IMR-90 (cell line): ENCODE measurements around the gene BRME1. TPM values are rescaled to one million over a fixed set of nuclear protein-coding genes. Genes with fewer than 3 reads are reported as not detected.

ENCODE experiments used
- ATAC-seq: fragments of 200-7000 bp; cut with Tn5 transposase; 2 replicates; pipeline ENCODE4 v1.9.1; 2020; ENCODE audit warnings: low read depth, mild to moderate bottlenecking, moderate library complexity
- BruUV-seq: library from RNA; stranded (reverse); fragments of 400-500 nt; replicated peaks from 2 replicates; lab custom pipeline; 2021; lab: Mats Ljungman, UMichigan
- CTCF ChIA-PET: fragments of 300-600 bp; formaldehyde crosslinking; extraction: SDS; loops from one replicate; lab custom pipeline; 2021; ENCODE audit warnings: antibody characterized with exemption; lab: Yijun Ruan, JAX
- POLR2A ChIA-PET: fragments of 300-600 bp; sonication (Branson Sonifier 250); formaldehyde crosslinking; loops from one replicate; lab custom pipeline; 2022; ENCODE audit warnings: antibody characterized with exemption; ENCODE audit not compliant: unreplicated experiment; lab: Charles Lee
- DNase-seq: peaks from one replicate; pipeline ENCODE4 v3.0.0; 2013
- H2AFZ ChIP-seq: replicated peaks from 2 replicates; pipeline ENCODE3; 2013; ENCODE audit warnings: low read length, mild to moderate bottlenecking; ENCODE audit not compliant: poor library complexity
- H2AK5ac ChIP-seq: 2 replicates; pipeline ENCODE4 v1.6.1; 2013; ENCODE audit warnings: low read depth, low read length, inconsistent platforms
- H2AK9ac ChIP-seq: replicated peaks from 2 replicates; pipeline ENCODE3; 2013; ENCODE audit warnings: mild to moderate bottlenecking, low read depth, low read length, moderate library complexity; ENCODE audit not compliant: poor library complexity
- H2BK120ac ChIP-seq: 2 replicates; pipeline ENCODE4 v1.6.1; 2013; ENCODE audit warnings: low read depth, low read length, inconsistent platforms
- H2BK15ac ChIP-seq: 3 replicates; pipeline ENCODE4 v1.6.1; 2013; ENCODE audit warnings: low read depth, low read length, inconsistent platforms
- H2BK20ac ChIP-seq: 2 replicates; pipeline ENCODE4 v1.6.1; 2013; ENCODE audit warnings: low read depth, mild to moderate bottlenecking, inconsistent platforms, low read length, moderate library complexity
- H2BK5ac ChIP-seq: 2 replicates; pipeline ENCODE4 v1.6.1; 2013; ENCODE audit warnings: mild to moderate bottlenecking, low read depth, low read length, inconsistent platforms; ENCODE audit not compliant: poor library complexity, severe bottlenecking
- H3K14ac ChIP-seq: replicated peaks from 2 replicates; pipeline ENCODE4 v1.6.1; 2013; ENCODE audit warnings: low read depth, low read length, inconsistent platforms
- H3K18ac ChIP-seq: 2 replicates; pipeline ENCODE4 v1.6.1; 2013; ENCODE audit warnings: low read depth, low read length, control low read depth
- H3K23ac ChIP-seq: 2 replicates; pipeline ENCODE4 v1.6.1; 2013; ENCODE audit warnings: low read depth, low read length, inconsistent platforms
- H3K27ac ChIP-seq: 2 replicates; pipeline ENCODE4 v1.5.1; 2013; ENCODE audit warnings: mild to moderate bottlenecking, control low read depth, low read length; ENCODE audit not compliant: insufficient read depth
- H3K27me3 ChIP-seq: 2 replicates; pipeline ENCODE4 v1.6.1; 2013; ENCODE audit warnings: low read length; ENCODE audit not compliant: control insufficient read depth, insufficient read depth
- H3K36me3 ChIP-seq: 2 replicates; pipeline ENCODE4 v1.6.1; 2013; ENCODE audit warnings: low read length, mixed read lengths; ENCODE audit not compliant: control insufficient read depth, insufficient read depth
- H3K4ac ChIP-seq: 2 replicates; pipeline ENCODE4 v1.6.1; 2013; ENCODE audit warnings: low read depth, low read length, inconsistent platforms
- H3K4me1 ChIP-seq: 2 replicates; pipeline ENCODE4 v1.6.1; 2013; ENCODE audit warnings: low read length, mixed read lengths; ENCODE audit not compliant: control insufficient read depth, insufficient read depth
- H3K4me2 ChIP-seq: 2 replicates; pipeline ENCODE4 v1.6.1; 2013; ENCODE audit warnings: low read depth, mild to moderate bottlenecking, control low read depth, low read length, moderate library complexity
- H3K4me3 ChIP-seq: 2 replicates; pipeline ENCODE4 v1.5.1; 2013; ENCODE audit warnings: low read depth, mild to moderate bottlenecking, control low read depth, low read length, moderate library complexity; ENCODE audit not compliant: insufficient read depth
- H3K56ac ChIP-seq: 2 replicates; pipeline ENCODE4 v1.6.1; 2013; ENCODE audit warnings: low read length, inconsistent platforms; ENCODE audit not compliant: insufficient read depth; ENCODE audit errors: extremely low read depth
- H3K79me1 ChIP-seq, 2 experiments: 2 replicates each; pipeline ENCODE4 v1.6.1; 2013; ENCODE audit warnings: low read length in 2 of 2, inconsistent platforms in 1 of 2, low read depth in 1 of 2
- H3K9ac ChIP-seq: 2 replicates; pipeline ENCODE4 v1.6.1; 2013; ENCODE audit warnings: low read depth, low read length, control low read depth
- H3K9me1 ChIP-seq: 2 replicates; pipeline ENCODE4 v1.6.1; 2013; ENCODE audit warnings: low read length, inconsistent platforms; ENCODE audit not compliant: insufficient read depth
- H3K9me3 ChIP-seq: 2 replicates; pipeline ENCODE4 v1.6.1; 2013; ENCODE audit warnings: low read length; ENCODE audit not compliant: control insufficient read depth, insufficient read depth
- H4K20me1 ChIP-seq: 2 replicates; pipeline ENCODE4 v1.6.1; 2013; ENCODE audit warnings: low read length, inconsistent platforms; ENCODE audit not compliant: insufficient read depth
- H4K5ac ChIP-seq: 2 replicates; pipeline ENCODE4 v1.6.1; 2013; ENCODE audit warnings: mild to moderate bottlenecking, low read depth, low read length, control low read depth
- H4K8ac ChIP-seq, 2 experiments: 2 replicates each; pipeline ENCODE4 v1.6.1; 2013; ENCODE audit warnings: low read depth in 2 of 2, low read length in 2 of 2, control low read depth in 1 of 2, inconsistent platforms in 1 of 2
- H4K91ac ChIP-seq: 2 replicates; pipeline ENCODE4 v1.6.1; 2013; ENCODE audit warnings: low read depth, low read length, inconsistent platforms; ENCODE audit not compliant: insufficient read depth
- BHLHE40 ChIP-seq: fragments of 150-350 bp; IDR thresholded peaks from 2 replicates; pipeline ENCODE4 v1.6.1; 2016; ENCODE audit warnings: mild to moderate bottlenecking, low read depth, low read length
- CHD1 ChIP-seq: IDR thresholded peaks from 2 replicates; pipeline ENCODE4 v1.6.1; 2012; ENCODE audit warnings: low read depth, low read length, improper control_type of control experiment
- ELK1 ChIP-seq: fragments of 150-350 bp; IDR thresholded peaks from 2 replicates; pipeline ENCODE4 v1.6.1; 2016; ENCODE audit warnings: low read depth, mild to moderate bottlenecking, low read length, moderate library complexity, borderline replicate concordance
- FOS ChIP-seq: fragments of 150-350 bp; IDR thresholded peaks from 2 replicates; pipeline ENCODE4 v1.6.1; 2016; ENCODE audit warnings: low read depth, low read length
- MAFK ChIP-seq: IDR thresholded peaks from 2 replicates; pipeline ENCODE4 v1.6.1; 2012; ENCODE audit warnings: low read depth, low read length, improper control_type of control experiment
- MAZ ChIP-seq: IDR thresholded peaks from 2 replicates; pipeline ENCODE4 v1.6.1; 2012; ENCODE audit warnings: low read depth, mild to moderate bottlenecking, low read length, improper control_type of control experiment, moderate library complexity, borderline replicate concordance
- MXI1 ChIP-seq: IDR thresholded peaks from 2 replicates; pipeline ENCODE4 v1.6.1; 2012; ENCODE audit warnings: low read depth, mild to moderate bottlenecking, low read length, moderate library complexity, borderline replicate concordance
- NFE2L2 ChIP-seq: fragments of 150-350 bp; IDR thresholded peaks from 2 replicates; pipeline ENCODE4 v1.6.1; 2016; ENCODE audit warnings: low read depth, mild to moderate bottlenecking, low read length
- POLR2A ChIP-seq: IDR thresholded peaks from 2 replicates; pipeline ENCODE4 v1.6.1; 2012; ENCODE audit warnings: mild to moderate bottlenecking, low read depth, low read length
- USF2 ChIP-seq: fragments of 150-350 bp; IDR thresholded peaks from 2 replicates; pipeline ENCODE4 v1.6.1; 2017; ENCODE audit warnings: mild to moderate bottlenecking, antibody characterized with exemption, low read length, low read depth
- WGBS, 2 experiments: methylation state at CpG; one replicate each; pipeline versions ENCODE4 v1.1.5 to v1.1.7; 2013; ENCODE audit warnings: missing lambda C conversion rate in 2 of 2; ENCODE audit not compliant: insufficient read length in 1 of 2; ENCODE audit errors: extremely low coverage in 2 of 2; 5-methylcytosine and 5-hydroxymethylcytosine counted together
- dilution Hi-C: fragments of 300-500 bp; cut with HindIII; formaldehyde crosslinking; loops from one replicate; pipeline ENCODE4 v1.14.3; 2018; ENCODE audit warnings: low sequenced_read_pairs; ENCODE audit not compliant: unreplicated experiment
- in situ Hi-C: fragments of 300-500 bp; cut with MboI; formaldehyde crosslinking; loops from 3 replicates; pipeline ENCODE4 v1.14.3; 2019; ENCODE audit warnings: low sequenced_read_pairs, inconsistent platforms, mixed read lengths
- intact Hi-C: fragments of 100-400 bp; cut with micrococcal nuclease; formaldehyde crosslinking; loops from 2 replicates; pipeline ENCODE4 v1.10.0; 2022
- polyA plus RNA-seq, 3 experiments: library from polyadenylated mRNA; depleted of rRNA; stranded (reverse); fragments of >200 nt; gene quantifications; 2 replicates each; pipeline ENCODE4 v1.2.3, GENCODE V29; 2012; ENCODE audit warnings: low replicate concordance in 1 of 3
- total RNA-seq: library from RNA; depleted of rRNA; stranded (reverse); fragments of >200 nt; gene quantifications from 2 replicates; pipeline ENCODE4 v1.2.3, GENCODE V29; 2012
- TF ChIP-seq, protein P1 (sequence below): conservative IDR thresholded peaks from 2 replicates; pipeline ENCODE4 v1.5.1; 2012; ENCODE audit warnings: mild to moderate bottlenecking, low read depth, low read length, improper control_type of control experiment

The BRME1 gene
- total and polyA plus RNA-seq, 2 of the 4 experiments (the other 2 are of a cell fraction): 0.18 to 0.38 TPM

DNA sequence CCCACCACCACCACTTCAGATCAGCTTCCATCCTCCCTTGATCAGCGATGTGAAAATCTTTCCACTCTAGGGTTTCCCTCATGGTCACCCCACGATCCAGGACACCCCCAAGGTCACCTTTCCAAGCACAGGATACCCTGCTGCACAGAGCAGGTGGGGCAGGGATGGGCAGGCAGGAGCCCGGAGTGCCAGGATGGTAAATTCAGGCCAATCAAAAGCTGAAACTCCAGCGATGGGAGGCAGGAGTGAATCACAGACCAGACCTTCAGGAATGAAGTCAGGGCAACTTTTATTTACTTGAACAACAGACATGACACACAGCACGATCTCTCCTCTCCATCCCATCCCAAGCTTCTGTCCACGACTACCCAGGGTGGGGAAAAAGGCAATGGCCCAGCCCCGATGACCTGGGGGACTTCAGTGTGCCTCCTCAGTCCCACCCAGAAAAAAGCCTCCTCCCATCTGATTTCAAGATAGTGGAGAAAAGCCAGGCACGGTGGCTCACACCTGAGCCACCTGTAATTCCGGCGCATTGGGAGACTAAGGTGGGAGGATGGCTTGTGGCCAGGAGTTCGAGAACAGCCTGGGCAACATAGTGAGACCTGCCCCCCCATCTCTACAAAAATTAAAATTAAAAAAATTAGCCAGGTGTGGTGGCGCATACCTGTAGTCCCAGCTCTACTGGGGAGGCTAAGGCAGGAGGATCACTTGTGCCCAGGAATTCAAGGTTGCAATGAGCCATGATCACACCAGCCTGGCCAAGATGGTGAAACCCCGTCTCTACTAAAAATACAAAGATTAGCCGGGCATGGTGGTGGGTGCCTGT lies 71.5 kb downstream of the BRME1 start:
- Histone ChIP-seq H4K8ac (no peak overlapping the region; a peak in 1 of 4 replicates), H2BK120ac (no peak overlapping the region), H3K4me2 (peak overlapping the region; percentile 4; the same call in 1 of the 2 replicates), H3K23ac (peak overlapping the region; percentile 34; the same call in 1 of the 2 replicates), H4K91ac (no peak overlapping the region), H3K4ac (peak overlapping the region; percentile 46; the same call in 1 of the 2 replicates), H3K4me3 (no peak overlapping the region), H3K4me1 (peaks cover 38% of the 10 kb centered on the region), H3K9ac (peak overlapping the region; percentile 6; the same call in 1 of the 2 replicates), H2AK5ac (peak overlapping the region; percentile 44), H3K18ac (no peak overlapping the region), H4K20me1 (peaks cover 96% of the 10 kb centered on the region), H3K79me1 (peaks cover 6 to 61% of the 10 kb centered on the region in 2 experiments; a peak in 3 of 4 replicates), H3K14ac (0 out of 2 replicates have a peak overlapping the region, but pooled peaks have one; percentile 18), H3K27me3 (no peaks in the 10 kb centered on the region), H3K36me3 (peaks cover 49% of the 10 kb centered on the region), H3K9me3 (no peaks in the 10 kb centered on the region), H2BK5ac (peak overlapping the region; percentile 26), H2BK20ac (no peak overlapping the region), H3K9me1 (peaks cover 5% of the 10 kb centered on the region), H2BK15ac (no peak overlapping the region), H4K5ac (no peak overlapping the region), H2AFZ (no peak overlapping the region), H2AK9ac (peak overlapping the region; percentile 97), H3K27ac (peak overlapping the region; percentile 6), H3K56ac (no peak overlapping the region)
- ATAC-seq (peak; percentile 2; the same call in 1 of the 2 replicates), DNase-seq (peak; percentile 76)
- CTCF ChIA-PET: no interaction called here
- WGBS, 2 experiments: 87% methylated on average over 3 of the region's 14 CpGs; no CpG with 5 or more reads in 1 of the 2 experiments
- no TSS peak for BruUV-seq
- no peak for TF ChIP-seq BHLHE40
- TF ChIP-seq NFE2L2: 0 out of 2 replicates have a peak, but pooled peaks have one; percentile 3
- no peak for TF ChIP-seq USF2
- no peak for TF ChIP-seq MAFK
- TF ChIP-seq MAZ: no peak; the same call in 1 of the 2 replicates
- TF ChIP-seq FOS: 0 out of 2 replicates have a peak, but pooled peaks have one; percentile 16
- TF ChIP-seq POLR2A: no peak; the same call in 1 of the 2 replicates
- TF ChIP-seq ELK1: no peak
- peak; percentile 57; the same call in 1 of the 2 replicates for TF ChIP-seq CHD1
- TF ChIP-seq, protein P1, sequence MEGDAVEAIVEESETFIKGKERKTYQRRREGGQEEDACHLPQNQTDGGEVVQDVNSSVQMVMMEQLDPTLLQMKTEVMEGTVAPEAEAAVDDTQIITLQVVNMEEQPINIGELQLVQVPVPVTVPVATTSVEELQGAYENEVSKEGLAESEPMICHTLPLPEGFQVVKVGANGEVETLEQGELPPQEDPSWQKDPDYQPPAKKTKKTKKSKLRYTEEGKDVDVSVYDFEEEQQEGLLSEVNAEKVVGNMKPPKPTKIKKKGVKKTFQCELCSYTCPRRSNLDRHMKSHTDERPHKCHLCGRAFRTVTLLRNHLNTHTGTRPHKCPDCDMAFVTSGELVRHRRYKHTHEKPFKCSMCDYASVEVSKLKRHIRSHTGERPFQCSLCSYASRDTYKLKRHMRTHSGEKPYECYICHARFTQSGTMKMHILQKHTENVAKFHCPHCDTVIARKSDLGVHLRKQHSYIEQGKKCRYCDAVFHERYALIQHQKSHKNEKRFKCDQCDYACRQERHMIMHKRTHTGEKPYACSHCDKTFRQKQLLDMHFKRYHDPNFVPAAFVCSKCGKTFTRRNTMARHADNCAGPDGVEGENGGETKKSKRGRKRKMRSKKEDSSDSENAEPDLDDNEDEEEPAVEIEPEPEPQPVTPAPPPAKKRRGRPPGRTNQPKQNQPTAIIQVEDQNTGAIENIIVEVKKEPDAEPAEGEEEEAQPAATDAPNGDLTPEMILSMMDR: no peak
- no peak for TF ChIP-seq MXI1
- intact Hi-C loops (loop anchor here (5.0 kb wide), 1 partner anchor 37 kb away; the partner anchor contains the start of gene ZSWIM4), dilution Hi-C loops (no loop called here), in situ Hi-C loops (loop anchor here (25.0 kb wide), 1 partner anchor 1047 kb away; the partner anchor contains the start of genes HOOK2 and JUNB)
- POLR2A ChIA-PET: interaction anchor here (0.8 kb wide), 1 partner anchor 27 kb away, joined by 3 read pairs; no protein-coding TSS in a partner anchor
